Natural killer cell (primary cell): ENCODE measurements around the gene LLGL1. TPM values are rescaled to one million over a fixed set of nuclear protein-coding genes. Genes with fewer than 3 reads are reported as not detected.

Source experiments
- ATAC-seq, 3 donors: fragments of 150-1000 bp in 2 of 3; fragments of 200-7000 bp in 1 of 3; cut with Tn5 transposase; 1 replicate in 1 of 3; 2 replicates in 2 of 3; pipeline ENCODE4 v1.10.0; 2021; ENCODE audit warnings: mild to moderate bottlenecking in 2 of 3, moderate library complexity in 2 of 3
- DNase-seq, 2 donors: peaks; one replicate each; pipeline versions ENCODE4 v3.0.0 to v3.0.0-alpha.2; 2013 to 2021; ENCODE audit warnings: mixed read lengths in 1 of 2
- H3K27ac ChIP-seq: one replicate; pipeline ENCODE4 v1.5.1; 2013; ENCODE audit warnings: mild to moderate bottlenecking, low read length
- H3K27me3 ChIP-seq: one replicate; pipeline ENCODE4 v1.6.1; 2013; ENCODE audit warnings: low read length; ENCODE audit not compliant: control insufficient read depth, insufficient read depth
- H3K36me3 ChIP-seq: one replicate; pipeline ENCODE4 v1.6.1; 2013; ENCODE audit warnings: low read length; ENCODE audit not compliant: control insufficient read depth, insufficient read depth
- H3K4me1 ChIP-seq: one replicate; pipeline ENCODE4 v1.6.1; 2013; ENCODE audit warnings: low read length; ENCODE audit not compliant: control insufficient read depth, insufficient read depth
- H3K4me3 ChIP-seq: one replicate; pipeline ENCODE4 v1.5.1; 2013; ENCODE audit warnings: low read length
- H3K9me3 ChIP-seq: one replicate; pipeline ENCODE4 v1.6.1; 2013; ENCODE audit warnings: low read length; ENCODE audit not compliant: control insufficient read depth, insufficient read depth
- H3K27ac Mint-ChIP-seq, 2 donors: one replicate each; pipeline ENCODE4 v1.8.0; 2022; ENCODE audit warnings: mild to moderate bottlenecking in 2 of 2, mixed read lengths in 2 of 2, moderate library complexity in 1 of 2
- H3K27me3 Mint-ChIP-seq, 2 donors: one replicate each; pipeline ENCODE4 v1.8.0; 2022; ENCODE audit warnings: low read depth in 2 of 2, mixed read lengths in 2 of 2
- H3K36me3 Mint-ChIP-seq: one replicate; pipeline ENCODE4 v1.8.0; 2022; ENCODE audit warnings: mixed read lengths
- H3K4me1 Mint-ChIP-seq, 2 donors: one replicate each; pipeline ENCODE4 v1.8.0; 2022; ENCODE audit warnings: mixed read lengths in 2 of 2
- H3K4me3 Mint-ChIP-seq: one replicate; pipeline ENCODE4 v1.8.0; 2022; ENCODE audit warnings: mild to moderate bottlenecking, moderate library complexity, mixed read lengths
- H3K9me3 Mint-ChIP-seq, 2 donors: one replicate each; pipeline ENCODE4 v1.8.0; 2022; ENCODE audit warnings: mixed read lengths in 2 of 2
- WGBS: methylation state at CpG from one replicate; pipeline ENCODE4 v1.1.7; 2013; ENCODE audit warnings: missing lambda C conversion rate; ENCODE audit not compliant: insufficient coverage; 5-methylcytosine and 5-hydroxymethylcytosine counted together
- intact Hi-C: fragments of 100-400 bp; cut with micrococcal nuclease; formaldehyde crosslinking; loops from one replicate; pipeline ENCODE4 v1.14.2; 2022
- total RNA-seq, 4 donors: library from RNA; stranded (reverse); fragments of 120-200 nt in 1 of 4; gene quantifications; one replicate each; pipeline versions ENCODE4 v1.2.3 to v1.2.4, GENCODE V29; 2013 to 2022
- TF ChIP-seq, protein P1 (sequence below): fragments of 200-600 bp; IDR thresholded peaks from one replicate; pipeline ENCODE4 v1.8.0; 2022; ENCODE audit warnings: antibody characterized with exemption

Gene LLGL1
- total RNA-seq: 10 to 100 TPM; 19.7 to 26.2 (median 25.8) TPM
- 11.0 TPM for total RNA-seq (2013)

- Histone ChIP-seq H3K36me3 (no peaks in the 10 kb centered on the region), H3K4me3 (peak within 1 kb of the TSS; percentile 55), H3K27ac (peak within 1 kb of the TSS; percentile 49), H3K9me3 (no peaks in the 10 kb centered on the region), H3K4me1 (peaks cover 19% of the 10 kb centered on the region), H3K27me3 (no peaks in the 10 kb centered on the region)
- H3K9me3 Mint-ChIP-seq: no peaks in the 10 kb centered on the region
- no peaks in the 10 kb centered on the region for H3K27me3 Mint-ChIP-seq
- peak within 1 kb of the TSS; percentile 89 for H3K4me3 Mint-ChIP-seq
- H3K27ac Mint-ChIP-seq: peak within 1 kb of the TSS; percentile 75 to 82
- TF ChIP-seq, protein P1, sequence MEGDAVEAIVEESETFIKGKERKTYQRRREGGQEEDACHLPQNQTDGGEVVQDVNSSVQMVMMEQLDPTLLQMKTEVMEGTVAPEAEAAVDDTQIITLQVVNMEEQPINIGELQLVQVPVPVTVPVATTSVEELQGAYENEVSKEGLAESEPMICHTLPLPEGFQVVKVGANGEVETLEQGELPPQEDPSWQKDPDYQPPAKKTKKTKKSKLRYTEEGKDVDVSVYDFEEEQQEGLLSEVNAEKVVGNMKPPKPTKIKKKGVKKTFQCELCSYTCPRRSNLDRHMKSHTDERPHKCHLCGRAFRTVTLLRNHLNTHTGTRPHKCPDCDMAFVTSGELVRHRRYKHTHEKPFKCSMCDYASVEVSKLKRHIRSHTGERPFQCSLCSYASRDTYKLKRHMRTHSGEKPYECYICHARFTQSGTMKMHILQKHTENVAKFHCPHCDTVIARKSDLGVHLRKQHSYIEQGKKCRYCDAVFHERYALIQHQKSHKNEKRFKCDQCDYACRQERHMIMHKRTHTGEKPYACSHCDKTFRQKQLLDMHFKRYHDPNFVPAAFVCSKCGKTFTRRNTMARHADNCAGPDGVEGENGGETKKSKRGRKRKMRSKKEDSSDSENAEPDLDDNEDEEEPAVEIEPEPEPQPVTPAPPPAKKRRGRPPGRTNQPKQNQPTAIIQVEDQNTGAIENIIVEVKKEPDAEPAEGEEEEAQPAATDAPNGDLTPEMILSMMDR: no peak
- intact Hi-C loops: loop anchor here (1.0 kb wide), 1 partner anchor 90 kb away; the partner anchor contains the start of gene SMCR8
- peaks cover 27 to 28% of the 10 kb centered on the region in 2 donors for H3K4me1 Mint-ChIP-seq
- DNase-seq (peak; percentile 95 to 96), ATAC-seq (peak; percentile 97 to 99 (median 98))
- H3K36me3 Mint-ChIP-seq: no peaks in the 10 kb centered on the region
- WGBS: under 1% methylated on average over 60 of the region's 60 CpGs
These were observed at the start of gene LLGL1 for GRCh38 chr17:18225121-18225641. Gene LLGL1 (plus strand): TSS chr17:18225635. CDS start chr17:18225683, 48 bp downstream.

DNA sequence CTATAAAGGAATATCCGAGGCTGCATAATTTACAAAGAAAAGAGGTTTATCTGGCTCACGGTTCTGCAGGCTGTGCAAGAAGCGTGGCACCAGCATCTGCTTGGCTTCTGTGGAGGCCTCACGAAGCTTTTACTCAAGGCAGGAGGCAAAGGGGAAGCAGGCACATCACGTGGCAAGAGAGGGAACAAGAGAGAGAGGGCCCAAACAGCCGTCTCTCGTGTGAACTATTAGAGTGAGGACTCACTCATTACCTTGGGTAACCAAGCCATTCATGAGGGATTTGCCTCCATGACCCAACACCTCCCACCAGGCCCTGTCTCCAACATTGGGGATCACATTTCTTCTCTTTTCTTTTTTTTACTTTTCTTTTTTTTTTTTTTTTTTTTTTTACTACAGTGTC, 49.3 kb upstream of the LLGL1 start:
- Mint-ChIP-seq H3K27me3 (no peaks in the 10 kb centered on the region), H3K4me3 (no peak overlapping the region), H3K36me3 (no peaks in the 10 kb centered on the region), H3K4me1 (peaks cover 0 to 6% of the 10 kb centered on the region in 2 donors), H3K27ac (no peak overlapping the region), H3K9me3 (no peaks in the 10 kb centered on the region)
- H3K27me3 ChIP-seq: no peaks in the 10 kb centered on the region
- WGBS: 73% methylated on average over 7 of the region's 7 CpGs
- no peak overlapping the region for H3K4me3 ChIP-seq
- TF ChIP-seq, protein P1: no peak
- H3K36me3 ChIP-seq: no peaks in the 10 kb centered on the region
- intact Hi-C loops: no loop called here
- H3K4me1 ChIP-seq: no peaks in the 10 kb centered on the region
- no peak for ATAC-seq
- DNase-seq: no peak
- no peaks in the 10 kb centered on the region for H3K9me3 ChIP-seq
- no peak overlapping the region for H3K27ac ChIP-seq

- no peak overlapping the region for H3K4me3 ChIP-seq
- H3K27me3 ChIP-seq: no peaks in the 10 kb centered on the region
- Mint-ChIP-seq H3K27me3 (no peaks in the 10 kb centered on the region), H3K4me1 (peaks cover 3 to 5% of the 10 kb centered on the region in 2 donors), H3K9me3 (no peaks in the 10 kb centered on the region), H3K36me3 (no peaks in the 10 kb centered on the region), H3K27ac (no peak overlapping the region), H3K4me3 (no peak overlapping the region)
- TF ChIP-seq, protein P1: no peak
- intact Hi-C loops: no loop called here
- DNase-seq (no peak), ATAC-seq (no peak)
- no peaks in the 10 kb centered on the region for H3K36me3 ChIP-seq
- no peak overlapping the region for H3K27ac ChIP-seq
- H3K9me3 ChIP-seq: no peaks in the 10 kb centered on the region
- H3K4me1 ChIP-seq: peaks cover 3% of the 10 kb centered on the region
These were observed 48.3 kb upstream of the LLGL1 start for GRCh38 chr17:18177133-18177532.

GRCh38 chr17:18177722-18178121, 47.7 kb upstream of the LLGL1 start:
- intact Hi-C loops: no loop called here
- Mint-ChIP-seq H3K4me1 (peaks cover 0 to 8% of the 10 kb centered on the region in 2 donors), H3K27ac (no peak overlapping the region), H3K27me3 (no peaks in the 10 kb centered on the region), H3K36me3 (no peaks in the 10 kb centered on the region), H3K4me3 (no peak overlapping the region), H3K9me3 (no peaks in the 10 kb centered on the region)
- Histone ChIP-seq H3K27ac (no peak overlapping the region), H3K36me3 (no peaks in the 10 kb centered on the region), H3K27me3 (no peaks in the 10 kb centered on the region), H3K4me3 (no peak overlapping the region), H3K4me1 (peaks cover 9% of the 10 kb centered on the region), H3K9me3 (no peaks in the 10 kb centered on the region)
- ATAC-seq (no peak), DNase-seq (no peak)
- TF ChIP-seq, protein P1: no peak
- 97% methylated on average over 8 of the region's 8 CpGs for WGBS
